GM19023 (cell line): ENCODE measurements around the gene PSTPIP2.
"Not testable (repeated sequence)": the region's sequence is repeated elsewhere in the genome, so short reads cannot be mapped to it uniquely, and the experiment has no call there.

ENCODE experiments used
- ATAC-seq: cut with Tn5 transposase; IDR thresholded peaks from one replicate; pipeline ENCODE4 v1.9.1; 2021; ENCODE audit warnings: mild to moderate bottlenecking, moderate library complexity; ENCODE audit not compliant: unreplicated experiment

The PSTPIP2 gene

DNA sequence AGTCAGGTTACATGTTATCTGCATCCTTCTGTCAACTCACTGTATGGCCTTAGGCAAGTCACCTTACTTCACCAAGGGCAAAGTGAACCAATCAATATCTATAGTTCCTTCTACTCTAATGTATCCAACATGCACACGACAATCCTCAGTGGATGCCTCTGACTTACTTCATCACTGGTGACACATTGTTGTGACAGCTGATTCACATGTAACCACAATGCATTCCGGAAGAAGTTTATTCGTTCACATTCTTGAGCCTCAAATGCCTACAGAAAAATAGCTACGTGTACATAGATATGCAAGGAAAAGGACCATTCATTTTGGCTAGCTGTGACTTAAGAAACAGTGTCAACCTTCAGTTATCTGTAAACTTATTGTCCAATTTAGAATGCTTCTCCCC, 78.6 kb downstream of the PSTPIP2 start:
- no peak for ATAC-seq

DNA sequence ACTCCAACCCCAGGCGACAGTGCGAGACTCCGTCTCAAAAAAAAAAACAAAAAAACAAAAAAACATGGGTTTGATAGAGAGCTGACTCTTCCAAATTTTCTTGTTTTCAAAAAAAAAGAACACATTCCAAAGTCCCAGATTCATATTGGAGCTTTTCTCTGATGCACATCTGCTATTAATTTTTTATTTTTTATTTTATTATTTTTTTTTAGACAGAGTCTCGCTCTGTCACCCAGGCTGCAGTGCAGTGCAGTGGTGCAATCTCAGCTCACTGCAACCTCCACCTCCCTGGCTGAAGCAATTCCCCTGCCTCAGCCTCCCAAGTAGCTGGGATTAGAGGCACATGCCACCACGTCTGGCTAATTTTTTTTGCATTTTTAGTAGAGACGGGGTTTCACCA, 79.5 kb downstream of the PSTPIP2 start:
- ATAC-seq: not testable (repeated sequence)

DNA sequence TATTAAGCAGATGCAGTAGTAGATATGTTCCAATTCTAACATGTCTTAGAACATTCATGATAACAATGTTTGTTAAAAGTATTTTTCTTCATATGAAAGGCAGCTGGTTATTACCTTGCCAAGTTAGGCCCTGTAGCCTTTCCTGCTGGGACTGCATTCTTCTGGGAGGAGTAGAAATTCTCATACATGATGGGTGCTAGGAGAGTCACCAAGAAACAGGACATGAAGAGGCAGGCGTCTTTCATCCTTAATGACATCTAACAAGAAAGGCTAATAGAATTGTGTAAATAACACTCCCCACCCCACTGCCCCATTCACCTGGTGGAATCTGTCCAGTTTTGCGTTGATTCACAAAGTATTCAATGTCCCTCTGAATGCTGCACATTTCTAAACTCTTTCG, 80.3 kb downstream of the PSTPIP2 start:
- ATAC-seq: no peak

DNA sequence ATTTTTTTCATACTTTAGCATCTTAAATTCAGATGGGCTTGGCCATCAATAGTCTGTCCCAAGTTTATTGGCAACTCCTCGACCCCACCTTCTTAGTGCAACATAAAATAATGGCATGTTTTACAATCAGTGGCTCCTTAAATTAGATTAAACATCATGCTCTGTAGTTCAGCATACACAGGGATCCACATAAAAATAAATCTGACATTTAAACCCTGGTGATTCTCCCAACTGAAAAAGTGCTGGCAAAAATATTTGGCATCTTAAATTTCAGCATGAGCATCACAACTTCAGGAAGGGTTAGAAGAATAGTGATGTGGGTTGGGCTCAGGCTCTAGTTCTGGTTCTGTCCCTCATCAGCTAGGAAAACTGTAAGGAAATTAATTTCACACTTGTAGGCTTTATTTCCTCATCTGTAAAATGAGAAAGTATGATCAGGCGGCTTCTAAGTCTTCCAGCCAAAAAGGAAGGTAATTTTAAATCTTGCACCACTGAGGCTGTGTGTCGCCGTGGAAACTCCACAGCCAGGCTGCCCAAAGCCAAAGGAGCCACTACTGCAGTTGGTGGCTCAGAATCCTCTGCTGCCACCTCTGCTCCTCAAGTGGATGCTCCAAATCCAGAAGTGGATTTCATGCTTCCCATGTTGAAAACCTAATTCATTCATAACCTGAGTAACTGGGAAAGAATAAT, 87.4 kb downstream of the PSTPIP2 start:
- ATAC-seq: no peak

DNA sequence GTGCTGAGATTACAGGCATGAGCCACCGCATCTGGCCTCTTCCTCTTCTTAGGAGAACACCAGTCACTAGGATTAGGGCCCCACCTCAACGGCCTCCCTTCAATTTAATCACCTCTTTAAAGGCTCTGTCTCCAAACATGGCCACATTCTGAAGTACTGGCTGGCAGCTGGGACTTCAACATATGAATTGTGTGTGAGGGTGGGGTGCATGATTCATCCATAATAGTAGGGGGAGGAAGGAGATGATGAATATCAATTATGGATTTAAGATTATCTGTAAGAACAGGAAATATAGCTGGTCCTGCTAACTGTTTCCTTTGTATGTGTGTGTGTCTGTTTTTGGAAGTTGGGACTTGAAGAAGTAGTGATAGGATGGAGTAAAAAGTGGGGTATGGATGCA, 90.2 kb downstream of the PSTPIP2 start:
- ATAC-seq: no peak

DNA sequence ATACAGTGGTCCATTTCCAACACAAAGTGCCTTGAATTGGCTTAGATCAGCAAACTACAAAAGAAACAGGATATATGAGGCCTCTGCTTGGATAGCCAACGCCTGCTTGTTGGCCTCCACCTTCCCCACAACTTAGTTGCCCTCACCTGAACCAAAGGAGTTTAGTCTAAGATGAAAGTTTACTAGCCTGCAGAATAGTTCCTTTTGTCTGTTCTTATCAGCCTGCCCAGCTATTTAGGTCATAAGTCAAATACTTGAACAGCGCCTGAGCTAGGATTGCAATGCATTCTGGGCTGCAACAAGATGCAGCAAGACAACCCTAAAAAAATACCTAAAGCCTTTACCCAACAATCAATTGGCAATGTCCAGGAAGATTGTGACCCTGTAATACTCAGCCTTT, 91.8 kb downstream of the PSTPIP2 start:
- no peak for ATAC-seq

DNA sequence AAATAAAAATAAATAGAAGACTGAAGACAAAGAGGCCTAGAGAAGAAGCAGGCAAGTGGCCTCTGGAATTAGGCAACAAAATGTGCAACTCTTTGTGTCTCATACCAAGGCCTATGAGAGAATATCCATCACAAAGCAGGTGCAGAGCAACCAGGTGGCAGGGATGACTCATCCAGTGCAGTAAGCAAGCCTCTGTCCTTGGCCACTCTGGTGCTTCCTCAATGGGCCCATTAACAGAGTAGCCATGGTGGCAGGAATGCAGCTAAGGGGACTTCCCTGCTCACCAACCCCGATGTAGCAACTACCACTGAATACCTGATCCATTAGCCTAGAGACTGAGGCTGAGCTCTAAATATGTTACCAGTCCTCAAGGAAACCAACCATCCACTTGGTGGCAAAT, 94.0 kb downstream of the PSTPIP2 start:
- ATAC-seq: no peak

DNA sequence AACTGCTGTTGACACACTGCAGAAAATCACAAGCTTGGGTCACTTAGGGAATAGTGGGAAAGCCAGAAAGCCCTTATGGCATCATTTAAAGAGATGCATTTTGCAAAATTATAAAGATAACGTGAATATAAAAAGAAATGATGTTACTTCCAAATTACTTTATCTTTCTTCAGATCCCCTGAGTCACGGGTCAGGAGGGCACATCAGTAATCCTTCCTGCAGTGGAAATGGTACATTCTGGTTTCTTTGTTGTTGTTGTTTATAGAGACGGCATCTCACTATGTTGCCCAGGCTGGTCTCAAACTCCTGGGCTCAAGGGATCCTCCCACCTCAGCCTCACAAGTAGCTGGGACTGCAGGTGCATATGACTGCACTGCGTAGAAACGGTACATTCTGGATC, 95.1 kb downstream of the PSTPIP2 start:
- ATAC-seq: no peak

DNA sequence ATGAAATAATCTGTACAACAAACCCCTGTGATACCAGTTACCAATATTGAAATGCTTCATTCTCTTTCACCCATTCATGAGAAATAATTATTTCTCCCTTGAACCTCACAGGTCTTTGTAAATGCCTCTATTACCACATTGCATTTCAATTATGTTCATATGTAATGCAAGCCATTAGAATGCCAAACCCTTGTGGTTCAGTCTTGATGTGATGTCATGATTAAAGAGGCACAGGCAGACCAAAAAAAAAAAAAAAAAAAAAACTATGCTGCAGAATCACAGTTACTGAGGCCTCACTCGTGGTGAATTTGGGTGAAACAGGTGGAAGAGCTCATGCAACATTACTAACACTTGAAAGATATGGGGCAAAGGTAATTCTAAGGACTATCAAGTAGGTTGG, 95.5 kb downstream of the PSTPIP2 start:
- ATAC-seq: no peak

DNA sequence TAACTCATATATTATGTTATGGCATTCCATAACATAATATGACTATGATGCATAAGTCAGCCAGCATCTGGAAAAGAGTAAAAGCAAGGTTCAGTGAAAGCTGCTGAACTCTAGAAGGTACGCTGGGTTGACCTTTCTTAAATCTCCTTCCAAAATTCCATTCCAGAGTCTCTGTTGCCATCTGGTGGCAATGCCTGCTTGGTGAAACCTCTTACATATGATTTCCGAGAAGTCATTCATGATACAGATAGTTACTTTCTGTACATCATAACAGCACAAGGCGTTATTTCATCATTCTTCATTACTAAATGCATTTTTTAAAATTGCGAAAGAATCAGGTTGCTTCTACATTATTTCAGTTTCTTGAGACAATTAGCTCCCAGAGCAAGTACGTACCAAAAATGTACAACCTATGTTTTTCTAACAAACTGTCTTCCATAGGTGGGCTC, 97.9 kb downstream of the PSTPIP2 start:
- no peak for ATAC-seq

DNA sequence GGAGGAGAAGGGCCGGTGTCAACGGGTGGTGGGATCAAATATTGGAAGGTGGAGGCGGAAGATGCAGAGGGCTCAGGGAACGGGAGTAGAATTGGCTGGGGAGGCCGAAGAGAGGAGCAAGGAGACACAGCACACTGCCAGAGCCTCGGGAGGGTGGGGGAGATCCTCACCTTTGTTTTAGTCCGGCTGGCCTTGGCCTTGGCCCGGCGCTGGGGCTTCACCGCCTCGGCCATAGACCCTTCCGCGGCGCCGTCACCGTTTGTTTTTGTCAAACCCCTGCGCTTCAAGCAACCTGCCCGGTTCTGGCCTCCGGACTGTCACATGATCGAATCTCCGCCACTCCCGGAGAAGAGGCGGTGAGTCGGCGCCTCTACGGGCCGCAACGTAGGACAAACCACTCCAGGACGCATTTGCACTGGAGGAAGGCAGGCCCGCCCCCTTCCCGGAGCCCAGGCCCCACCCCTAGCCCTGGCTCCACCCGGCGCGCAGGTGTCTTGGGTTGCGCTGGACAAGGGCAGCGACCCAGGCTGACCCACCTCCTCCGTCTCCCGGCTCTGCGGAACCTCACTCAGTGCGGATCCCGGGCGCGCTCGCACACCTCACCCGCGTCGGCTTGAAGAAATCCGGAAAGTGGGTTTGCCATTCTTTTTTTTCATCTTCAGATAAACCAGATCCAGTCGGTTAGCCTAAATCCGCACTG, 104.9 kb downstream of the PSTPIP2 start, which contains the start of gene EPG5:
Gene EPG5 (minus strand): TSS at position 323 of the 700 bp plus-strand sequence. CDS start 90 bp downstream, at position 233.
- ATAC-seq: peak; percentile 97

DNA sequence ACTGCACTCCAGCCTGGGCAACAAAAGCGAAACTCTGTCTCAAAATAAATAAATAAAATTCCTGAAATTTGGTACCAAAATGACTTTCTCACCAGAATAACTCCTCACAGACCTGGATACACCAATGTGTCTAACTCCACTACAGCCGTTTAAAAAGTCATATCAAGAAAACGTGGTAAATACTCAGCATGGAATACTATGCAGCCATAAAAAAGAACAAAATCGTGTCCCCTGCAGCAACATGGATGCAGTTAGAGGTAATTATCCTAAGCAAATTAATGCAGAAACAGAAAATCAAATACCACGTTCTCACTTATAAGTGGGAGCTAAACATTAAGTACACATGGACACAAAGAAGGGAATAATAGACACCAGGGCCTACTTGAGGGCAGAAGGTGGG, 107.1 kb downstream of the PSTPIP2 start:
- not testable (repeated sequence) for ATAC-seq

DNA sequence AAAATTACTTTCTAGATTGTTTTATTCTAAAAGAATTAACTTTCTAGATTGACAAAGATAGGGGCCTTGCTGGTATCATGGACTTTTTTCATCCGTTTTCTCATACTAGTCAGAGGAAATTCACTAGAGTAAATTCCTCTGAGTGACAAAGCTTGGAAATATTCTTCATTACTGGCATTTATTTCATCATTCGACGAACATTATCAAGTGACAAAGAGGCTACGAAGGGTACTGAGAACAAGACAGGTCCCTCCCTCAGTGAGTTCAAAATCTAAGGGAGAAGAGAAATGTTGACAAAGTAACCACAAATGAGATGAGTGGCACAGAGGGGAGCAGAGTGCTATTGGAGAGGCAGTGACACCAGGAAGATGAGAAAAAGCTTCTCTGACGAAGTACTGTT, 109.2 kb downstream of the PSTPIP2 start:
- no peak for ATAC-seq

DNA sequence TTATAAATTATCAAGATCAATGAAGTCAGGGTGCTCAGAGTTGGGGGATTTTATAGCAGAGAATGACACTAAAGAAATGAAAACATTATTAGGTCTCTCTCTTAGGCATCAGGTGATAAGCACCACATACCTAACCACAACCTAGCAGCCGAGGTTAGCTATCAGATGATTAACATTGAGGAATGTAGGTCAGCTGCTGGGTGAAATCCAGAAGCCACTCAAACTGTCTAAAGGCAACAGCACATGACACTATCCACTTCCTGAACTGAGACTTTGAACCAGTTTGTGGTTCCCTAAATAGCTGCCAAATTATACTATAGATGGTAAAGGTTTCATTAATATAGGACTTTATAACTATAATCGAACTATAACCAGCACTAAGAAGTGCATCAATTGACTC, 109.6 kb downstream of the PSTPIP2 start:
- no peak for ATAC-seq

DNA sequence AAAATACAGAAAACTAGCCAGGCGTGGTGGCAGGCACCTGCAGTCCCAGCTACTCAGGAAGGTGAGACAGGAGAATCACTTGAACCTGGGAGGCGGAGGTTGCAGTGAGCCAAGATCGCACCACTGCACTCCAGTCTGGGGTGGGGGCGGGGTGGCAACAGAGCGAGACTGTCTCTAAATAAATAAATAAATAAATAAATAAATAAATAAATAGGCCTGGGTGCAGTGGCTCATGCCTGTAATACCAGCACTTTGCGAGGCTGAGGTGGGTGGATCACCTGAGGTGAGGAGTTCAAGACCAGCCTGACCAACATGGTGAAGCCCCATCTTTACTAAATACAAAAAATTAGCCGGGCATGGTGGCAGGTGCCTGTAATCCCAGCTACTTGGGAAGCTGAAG, 112.6 kb downstream of the PSTPIP2 start:
- not testable (repeated sequence) for ATAC-seq

DNA sequence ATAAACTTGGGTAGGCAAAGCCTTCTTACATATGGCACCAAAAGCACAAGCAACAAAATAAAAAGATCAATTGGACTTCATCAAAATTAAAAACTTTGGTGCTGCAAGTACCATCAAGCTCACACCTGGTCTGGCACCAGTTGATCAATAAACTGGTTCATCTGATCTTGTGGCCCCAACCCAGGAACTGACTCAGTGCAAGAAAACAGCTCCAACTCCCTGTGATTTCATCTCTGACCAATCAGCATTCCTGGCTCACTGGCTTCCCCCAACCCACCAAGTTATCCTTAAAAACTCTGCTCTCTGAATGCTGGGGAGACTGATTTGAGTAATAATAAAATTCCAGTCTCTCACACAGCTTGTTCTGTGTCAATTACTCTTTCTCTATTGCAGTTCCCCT, 113.3 kb downstream of the PSTPIP2 start:
- no peak for ATAC-seq

DNA sequence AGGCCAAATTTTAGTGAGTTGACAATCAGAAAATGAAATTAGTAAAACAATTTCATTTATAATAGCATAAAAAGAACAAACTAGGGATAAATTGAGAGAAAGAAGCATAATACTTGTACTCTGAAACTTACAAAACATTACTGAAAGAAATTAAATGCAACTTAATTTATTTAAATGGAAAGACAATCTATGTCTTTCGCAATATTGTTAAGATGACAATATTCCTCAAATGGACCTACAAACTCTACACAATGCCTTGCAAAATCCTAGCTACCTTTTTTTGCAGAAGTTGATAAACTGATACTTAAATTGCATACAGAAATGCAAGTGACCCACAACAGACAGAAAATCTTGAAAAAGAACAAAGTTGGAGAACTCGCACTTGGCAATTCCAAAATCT, 114.0 kb downstream of the PSTPIP2 start:
- ATAC-seq: no peak

DNA sequence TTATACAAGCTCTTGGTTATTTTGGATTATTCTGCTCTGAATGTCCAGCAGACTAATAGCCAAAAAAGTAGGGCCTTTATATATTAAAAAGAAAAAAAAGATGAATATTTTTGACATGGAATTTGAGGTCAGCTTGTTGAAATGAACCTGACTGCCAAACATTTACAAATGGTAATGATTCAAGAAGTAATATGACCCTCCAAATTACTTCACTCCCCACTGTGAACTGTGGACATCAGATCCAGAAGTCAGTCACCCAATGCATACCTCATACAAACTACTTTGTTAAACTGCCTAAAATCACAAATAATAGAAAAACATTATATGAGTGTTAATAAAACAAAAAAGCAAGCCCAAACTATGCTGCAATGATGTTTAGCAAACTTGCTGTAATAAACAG, 115.0 kb downstream of the PSTPIP2 start:
- no peak for ATAC-seq

DNA sequence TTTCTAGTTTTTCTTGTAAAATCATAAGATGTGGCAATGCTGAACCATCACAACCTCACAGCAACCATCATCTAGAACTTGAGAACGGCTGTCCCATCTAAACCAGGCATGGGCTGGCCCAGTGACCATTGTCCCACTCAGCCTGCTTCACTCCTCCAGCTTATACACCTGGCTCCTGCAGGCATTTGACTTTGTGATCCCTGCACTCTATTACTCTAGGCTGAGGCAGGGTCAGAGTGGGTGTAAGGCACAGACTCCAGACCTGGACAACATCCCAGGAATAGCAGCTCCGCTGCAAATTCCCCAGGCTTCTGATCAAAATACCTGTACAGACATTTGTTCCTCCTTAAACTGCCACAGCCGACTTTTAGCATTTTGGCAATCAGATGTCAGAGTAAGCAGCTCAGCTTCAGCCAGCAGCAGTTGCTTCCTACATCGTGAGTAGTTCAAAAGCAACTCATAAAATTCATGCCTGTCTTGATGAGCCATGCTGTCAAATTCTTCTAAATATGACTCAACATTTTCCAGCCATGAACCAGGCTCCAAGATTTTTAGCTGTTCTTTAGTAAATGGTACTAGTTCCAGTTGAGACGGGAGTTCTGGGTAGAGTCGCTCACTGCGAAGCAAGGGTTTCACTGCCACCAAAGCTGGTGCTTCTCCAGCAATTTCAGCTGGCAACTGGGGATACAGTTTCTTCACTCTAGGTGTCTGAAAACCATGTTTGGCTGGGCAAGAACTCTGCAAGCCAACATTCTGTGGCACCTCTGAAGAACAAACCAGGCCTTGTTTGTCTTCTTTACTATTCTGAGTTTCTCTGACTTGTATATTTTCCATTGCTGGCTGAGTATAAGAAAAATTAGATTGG, 117.8 kb downstream of the PSTPIP2 start:
- no peak for ATAC-seq

DNA sequence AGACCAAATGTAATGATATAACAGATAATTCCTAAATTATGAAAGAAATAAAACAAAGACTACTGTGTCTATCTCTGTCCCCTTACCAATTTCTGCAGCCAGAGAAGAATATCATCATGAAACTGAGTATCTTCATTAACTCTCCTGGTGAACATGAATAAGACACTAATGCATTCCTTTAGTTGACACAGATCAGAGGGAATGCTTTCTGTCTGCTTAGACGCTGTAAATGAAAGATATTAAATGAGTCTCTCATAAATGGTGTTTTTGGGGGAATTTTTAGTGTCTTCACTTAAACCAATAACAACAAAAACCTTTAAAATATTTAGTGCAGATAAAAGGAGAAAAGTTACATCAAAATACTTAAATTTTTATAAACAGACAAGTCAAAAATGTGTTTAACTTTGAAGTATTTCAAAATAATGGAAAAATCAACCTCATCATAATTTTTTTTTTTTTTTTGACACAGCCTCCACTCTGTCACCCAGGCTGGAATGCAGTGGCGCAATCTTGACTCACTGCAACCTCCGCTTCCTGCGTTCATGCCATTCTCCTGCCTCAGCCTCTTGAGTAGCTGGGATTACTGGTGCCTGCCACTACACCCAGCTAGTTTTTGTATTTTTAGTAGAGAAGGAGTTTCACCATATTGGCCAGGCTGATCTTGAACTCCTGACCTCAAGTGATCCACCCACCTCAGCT, 120.9 kb downstream of the PSTPIP2 start:
- no peak for ATAC-seq

DNA sequence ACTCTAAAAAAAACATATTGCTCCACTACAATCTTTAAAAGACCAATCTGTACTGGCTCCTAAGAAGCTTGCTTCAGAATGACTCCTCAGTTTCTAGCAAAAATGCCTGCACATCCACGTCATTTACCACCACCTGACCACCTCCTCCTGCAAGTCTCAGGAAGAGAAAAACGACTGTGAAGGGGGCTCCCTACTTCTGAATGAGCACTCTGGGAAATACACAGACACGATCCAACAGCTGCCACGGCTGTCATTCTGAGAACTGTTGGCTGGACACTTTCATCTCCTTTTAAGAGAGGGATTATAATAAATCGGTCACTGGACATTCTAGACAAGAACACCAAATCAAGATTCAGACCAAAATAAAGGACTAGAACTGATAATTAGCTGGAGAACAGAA, 126.4 kb downstream of the PSTPIP2 start:
- no peak for ATAC-seq
